Ovary (tissue), 3 donors: Measurements from ENCODE around the gene ABHD8.

Source experiments
- EP300 ChIP-seq: sonication (generic); formaldehyde crosslinking; IDR thresholded peaks from one replicate; pipeline ENCODE4 v1.6.1; 2017; ENCODE audit warnings: antibody characterized with exemption
- TF ChIP-seq, protein P1 (sequence below), 3 donors: fragments of 450-650 bp in 2 of 3; fragments of 200-600 bp in 1 of 3; IDR thresholded peaks; one replicate each; pipeline versions ENCODE4 v1.5.1 to v1.8.0; 2016 to 2022; ENCODE audit warnings: antibody characterized with exemption in 3 of 3, mild to moderate bottlenecking in 1 of 3
- donor health status: DM: no; HTN: no; CAD: no.

DNA sequence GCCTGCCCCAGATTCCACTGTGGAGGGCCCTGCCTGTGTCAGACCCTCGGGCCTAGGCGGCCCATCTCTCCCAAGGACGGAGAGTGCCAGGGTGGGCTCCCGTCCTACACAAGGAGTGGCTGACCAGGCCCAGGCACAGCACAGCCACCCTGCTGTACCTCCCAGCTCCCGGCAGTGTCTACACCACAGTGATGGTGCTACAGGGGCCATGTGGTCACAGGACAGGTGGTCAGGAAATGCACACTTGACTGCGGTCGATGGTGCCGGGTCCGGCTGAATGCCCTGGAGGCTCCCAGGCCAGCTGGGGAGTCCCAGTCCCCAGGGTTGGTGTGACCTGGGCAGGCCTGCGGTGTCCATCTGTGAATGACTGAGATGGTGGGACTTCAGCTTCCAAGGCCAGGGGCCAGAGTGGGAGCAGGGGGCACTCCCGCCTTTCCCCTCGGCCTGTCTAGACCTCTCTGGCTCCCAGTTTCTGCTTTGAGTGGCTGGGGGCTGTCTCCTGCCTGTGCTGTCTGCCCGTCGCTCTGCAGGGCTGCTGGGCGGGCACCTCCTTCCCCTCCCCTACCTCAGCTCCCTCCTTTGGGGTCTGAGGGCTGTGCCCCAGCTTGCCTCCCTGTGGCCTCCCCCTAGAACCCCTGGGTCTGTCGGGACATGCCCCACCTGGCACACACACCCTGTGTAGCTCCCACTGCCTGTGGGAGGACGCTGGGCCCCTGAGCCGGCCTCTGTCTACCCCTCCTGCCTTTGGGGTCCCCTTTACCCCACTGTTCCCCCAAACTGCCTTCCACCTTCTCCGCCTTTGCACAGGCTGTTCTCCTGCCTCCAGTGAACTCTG is 18.6 kb upstream of the ABHD8 start:
- TF ChIP-seq, protein P1, sequence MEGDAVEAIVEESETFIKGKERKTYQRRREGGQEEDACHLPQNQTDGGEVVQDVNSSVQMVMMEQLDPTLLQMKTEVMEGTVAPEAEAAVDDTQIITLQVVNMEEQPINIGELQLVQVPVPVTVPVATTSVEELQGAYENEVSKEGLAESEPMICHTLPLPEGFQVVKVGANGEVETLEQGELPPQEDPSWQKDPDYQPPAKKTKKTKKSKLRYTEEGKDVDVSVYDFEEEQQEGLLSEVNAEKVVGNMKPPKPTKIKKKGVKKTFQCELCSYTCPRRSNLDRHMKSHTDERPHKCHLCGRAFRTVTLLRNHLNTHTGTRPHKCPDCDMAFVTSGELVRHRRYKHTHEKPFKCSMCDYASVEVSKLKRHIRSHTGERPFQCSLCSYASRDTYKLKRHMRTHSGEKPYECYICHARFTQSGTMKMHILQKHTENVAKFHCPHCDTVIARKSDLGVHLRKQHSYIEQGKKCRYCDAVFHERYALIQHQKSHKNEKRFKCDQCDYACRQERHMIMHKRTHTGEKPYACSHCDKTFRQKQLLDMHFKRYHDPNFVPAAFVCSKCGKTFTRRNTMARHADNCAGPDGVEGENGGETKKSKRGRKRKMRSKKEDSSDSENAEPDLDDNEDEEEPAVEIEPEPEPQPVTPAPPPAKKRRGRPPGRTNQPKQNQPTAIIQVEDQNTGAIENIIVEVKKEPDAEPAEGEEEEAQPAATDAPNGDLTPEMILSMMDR (IDR thresholded peaks at IDR 0.05): no peak
- no peak for TF ChIP-seq EP300
